ENCODE results near the gene TRIM15. TPM values are rescaled to one million over a fixed set of nuclear protein-coding genes. Genes with fewer than 3 reads are reported as not detected.

The TRIM15 gene
- polyA plus RNA-seq, 1 experiment = not detected

DNA sequence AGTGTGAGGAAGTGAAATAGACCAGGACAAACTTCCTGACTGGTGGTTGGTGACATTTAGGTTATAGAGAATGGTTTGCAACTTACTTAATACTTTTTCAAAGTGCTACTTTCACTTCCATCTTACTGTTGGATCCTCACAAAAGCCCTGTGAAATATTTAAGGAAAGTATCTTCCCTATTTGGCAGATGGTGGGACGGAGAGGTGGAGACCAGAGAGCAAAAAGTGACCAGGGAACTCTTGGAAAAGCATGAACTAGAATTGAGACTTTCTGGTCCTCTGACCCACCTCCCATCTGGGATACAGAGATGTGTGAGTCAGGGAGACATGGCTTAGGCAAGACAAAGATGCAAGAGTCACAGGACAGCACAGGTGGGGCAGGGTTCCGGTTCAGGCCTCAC, 5.3 kb upstream of the TRIM15 start:
- H3K27me3 ChIP-seq (ENCODE audit: control insufficient read depth, insufficient read depth, low read length) = peaks cover 4% of the 10 kb centered on the region; the same call in 1 of the 2 replicates
- no peaks in the 10 kb centered on the region for H3K36me3 ChIP-seq (ENCODE audit: control insufficient read depth, insufficient read depth, low read length)
- H3K4me3 ChIP-seq (ENCODE audit: low read depth, low read length) = no peak overlapping the region
- ChIA-PET POLR2A (no interaction called here), CTCF (no interaction called here)
- TF ChIP-seq, protein P1, sequence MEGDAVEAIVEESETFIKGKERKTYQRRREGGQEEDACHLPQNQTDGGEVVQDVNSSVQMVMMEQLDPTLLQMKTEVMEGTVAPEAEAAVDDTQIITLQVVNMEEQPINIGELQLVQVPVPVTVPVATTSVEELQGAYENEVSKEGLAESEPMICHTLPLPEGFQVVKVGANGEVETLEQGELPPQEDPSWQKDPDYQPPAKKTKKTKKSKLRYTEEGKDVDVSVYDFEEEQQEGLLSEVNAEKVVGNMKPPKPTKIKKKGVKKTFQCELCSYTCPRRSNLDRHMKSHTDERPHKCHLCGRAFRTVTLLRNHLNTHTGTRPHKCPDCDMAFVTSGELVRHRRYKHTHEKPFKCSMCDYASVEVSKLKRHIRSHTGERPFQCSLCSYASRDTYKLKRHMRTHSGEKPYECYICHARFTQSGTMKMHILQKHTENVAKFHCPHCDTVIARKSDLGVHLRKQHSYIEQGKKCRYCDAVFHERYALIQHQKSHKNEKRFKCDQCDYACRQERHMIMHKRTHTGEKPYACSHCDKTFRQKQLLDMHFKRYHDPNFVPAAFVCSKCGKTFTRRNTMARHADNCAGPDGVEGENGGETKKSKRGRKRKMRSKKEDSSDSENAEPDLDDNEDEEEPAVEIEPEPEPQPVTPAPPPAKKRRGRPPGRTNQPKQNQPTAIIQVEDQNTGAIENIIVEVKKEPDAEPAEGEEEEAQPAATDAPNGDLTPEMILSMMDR (IDR thresholded peaks at IDR 0.05; ENCODE audit: insufficient read depth, low read depth, low read length) = no peak
- DNase-seq (ENCODE audit: low read depth) = no peak

DNA sequence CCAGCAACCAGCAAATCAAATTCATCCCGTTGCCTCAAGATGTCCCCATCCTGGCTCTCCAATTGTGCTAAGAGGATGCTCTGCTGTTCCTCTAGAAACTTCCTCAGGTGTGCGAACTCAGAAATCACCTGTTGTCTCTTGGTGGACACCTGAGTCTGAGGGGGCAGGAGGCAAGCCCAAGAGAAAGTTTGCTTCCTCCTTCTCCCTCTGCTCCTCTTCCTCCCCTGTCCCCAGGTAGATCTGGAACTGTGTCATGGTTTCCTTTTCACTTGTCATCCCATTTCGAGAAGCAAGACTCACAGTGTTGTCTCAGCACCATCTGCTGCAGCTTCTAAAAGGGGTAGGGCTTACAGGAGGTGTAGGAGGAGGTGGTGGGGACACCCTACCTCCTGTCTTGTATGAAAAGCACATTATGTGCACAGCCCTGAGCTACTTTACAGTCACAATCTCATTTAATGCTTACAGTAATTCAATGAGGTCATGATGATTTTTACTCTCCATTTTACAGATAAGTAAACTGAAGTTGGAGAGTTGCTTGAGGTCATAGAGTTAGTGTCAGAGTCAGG, 4.8 kb upstream of the TRIM15 start:
- POLR2A ChIA-PET = no interaction called here
- DNase-seq (ENCODE audit: low read depth) = no peak
- no peak overlapping the region for H3K4me3 ChIP-seq (ENCODE audit: low read depth, low read length)
- peaks cover 4% of the 10 kb centered on the region; the same call in 1 of the 2 replicates for H3K27me3 ChIP-seq (ENCODE audit: control insufficient read depth, insufficient read depth, low read length)
- H3K36me3 ChIP-seq (ENCODE audit: control insufficient read depth, insufficient read depth, low read length) = no peaks in the 10 kb centered on the region
- TF ChIP-seq, protein P1 (IDR thresholded peaks at IDR 0.05; ENCODE audit: insufficient read depth, low read depth, low read length) = no peak
- CTCF ChIA-PET = no interaction called here

DNA sequence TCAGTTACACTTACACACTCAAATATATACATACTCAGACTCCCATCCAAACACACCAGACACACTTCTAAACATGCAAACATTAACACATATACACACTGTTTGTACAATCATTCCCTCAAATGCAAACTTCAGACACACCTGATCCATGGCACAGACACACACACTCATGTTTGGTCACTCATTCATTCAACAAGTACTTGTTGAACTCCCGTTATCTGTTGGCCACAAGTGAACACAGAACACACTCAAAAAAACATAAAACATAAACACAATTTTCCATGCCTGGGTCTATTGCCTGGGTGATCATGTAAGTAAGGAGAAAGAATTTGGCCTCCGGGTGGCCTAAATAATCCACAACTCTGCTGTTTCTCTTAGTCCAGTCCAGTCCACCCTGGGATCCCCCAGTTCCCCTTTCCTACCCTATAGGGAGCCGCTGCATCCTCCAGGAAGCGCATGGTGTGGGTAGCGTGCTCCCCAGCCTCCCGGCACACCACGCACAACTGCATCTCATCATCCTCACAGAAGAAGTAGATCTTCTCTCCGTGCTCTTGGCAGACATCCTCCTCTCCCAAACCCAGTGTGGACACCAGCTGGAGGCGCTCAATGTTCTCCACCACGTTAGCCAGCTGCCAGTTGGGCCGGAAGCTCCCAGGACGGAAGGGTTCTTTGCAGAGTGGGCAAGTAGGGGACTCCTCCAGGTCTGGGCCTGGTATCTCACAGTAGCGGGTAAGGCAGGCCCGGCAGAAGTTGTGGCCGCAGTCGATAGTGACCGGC, 3.1 kb upstream of the TRIM15 start:
- DNase-seq (ENCODE audit: low read depth) = no peak
- TF ChIP-seq, protein P1 (IDR thresholded peaks at IDR 0.05; ENCODE audit: insufficient read depth, low read depth, low read length) = no peak
- H3K27me3 ChIP-seq (ENCODE audit: control insufficient read depth, insufficient read depth, low read length) = peaks cover 9% of the 10 kb centered on the region
- H3K4me3 ChIP-seq (ENCODE audit: low read depth, low read length) = no peak overlapping the region
- POLR2A ChIA-PET = no interaction called here
- CTCF ChIA-PET = interaction anchor here (0.8 kb wide), 1 partner anchor 29 kb away, joined by 3 read pairs; no protein-coding TSS in a partner anchor
- H3K36me3 ChIP-seq (ENCODE audit: control insufficient read depth, insufficient read depth, low read length) = no peaks in the 10 kb centered on the region

DNA sequence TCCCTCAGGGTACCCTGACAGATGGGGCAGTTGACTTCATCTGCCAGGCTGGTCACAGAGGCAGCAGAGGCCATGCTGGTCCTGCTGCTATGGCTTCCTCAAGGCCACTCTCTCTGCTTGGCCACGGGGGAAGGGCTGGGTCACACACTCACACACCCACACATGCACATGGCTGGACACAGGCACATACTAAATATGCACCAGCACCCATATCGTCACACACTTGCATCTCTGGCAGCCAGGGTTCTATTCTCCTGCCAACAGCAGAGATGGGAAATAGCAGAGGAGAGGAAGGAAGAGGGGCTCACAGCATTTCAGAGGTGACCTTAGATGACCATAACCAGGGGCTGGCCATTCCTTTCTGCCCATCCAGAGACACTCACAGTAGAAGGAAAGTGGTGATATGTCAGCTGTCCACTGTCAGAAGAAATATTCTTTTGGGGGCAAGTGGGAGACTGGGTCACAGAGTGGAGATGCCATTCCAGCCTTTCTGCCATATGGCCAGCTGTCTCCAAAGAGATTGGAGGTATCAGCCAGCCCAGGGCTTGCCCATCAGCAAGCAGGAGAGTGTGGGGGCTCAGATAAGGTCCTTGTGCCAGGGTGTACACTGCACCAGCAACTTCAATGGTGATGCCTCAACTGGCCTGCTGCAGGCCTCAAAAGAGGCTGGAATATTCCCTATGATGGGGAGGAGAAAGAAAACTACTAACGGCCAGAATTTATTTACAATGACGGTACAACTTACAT, 2.4 kb upstream of the TRIM15 start, which contains the start of gene TRIM10:
TSS of gene TRIM10 (minus strand) at position 427 of the 747 bp plus-strand sequence. CDS start at position 74, 353 bp downstream.
- CTCF ChIA-PET = interaction anchor here (1.9 kb wide), 1 partner anchor 58 kb away, joined by 4 read pairs; no protein-coding TSS in a partner anchor
- Histone ChIP-seq H3K36me3 (ENCODE audit: control insufficient read depth, insufficient read depth, low read length) (no peaks in the 10 kb centered on the region), H3K27me3 (ENCODE audit: control insufficient read depth, insufficient read depth, low read length) (peaks cover 9% of the 10 kb centered on the region), H3K4me3 (ENCODE audit: low read depth, low read length) (no peak within 1 kb of the TSS)
- DNase-seq (ENCODE audit: low read depth) = no peak
- TF ChIP-seq, protein P1 (IDR thresholded peaks at IDR 0.05; ENCODE audit: insufficient read depth, low read depth, low read length) = no peak
- POLR2A ChIA-PET = no interaction called here
